HepG2 (cell line): ENCODE results near the gene EMILIN1. TPM values are rescaled to one million over a fixed set of nuclear protein-coding genes. Genes with fewer than 3 reads are reported as not detected.

Experiments
- ATAC-seq: fragments of 200-7000 bp; cut with Tn5 transposase; 3 replicates; pipeline ENCODE4 v1.9.1; 2020; ENCODE audit warnings: mild to moderate bottlenecking, moderate library complexity
- BruUV-seq: library from RNA; stranded (reverse); fragments of 400-500 nt; replicated peaks from 2 replicates; lab custom pipeline; 2021; lab: Mats Ljungman, UMichigan
- CTCF ChIA-PET: fragments of 300-600 bp; formaldehyde crosslinking; extraction: SDS; loops from one replicate; lab custom pipeline; 2021; ENCODE audit warnings: low total read pairs, inconsistent platforms, low intra/inter-chr PET ratio; lab: Yijun Ruan, JAX
- POLR2A ChIA-PET: fragments of 350-600 bp; sonication (Branson Sonifier 250); formaldehyde crosslinking; loops from one replicate; lab custom pipeline; 2020; ENCODE audit warnings: antibody characterized with exemption, inconsistent platforms; lab: Yijun Ruan, JAX
- DNase-seq: peaks from one replicate; pipeline ENCODE4 v3.0.0-alpha.2; 2015; ENCODE audit warnings: low spot score
- FAIRE-seq: peaks from 3 replicates; lab custom pipeline; 2011; peaks lifted over from hg19 to GRCh38; lab: Jason Lieb, UNC
- H2AFZ ChIP-seq: one replicate; pipeline ENCODE4 v1.6.1; 2011; ENCODE audit warnings: low read length, inconsistent platforms
- H3K27ac ChIP-seq: fragments of 300-600 bp; 3 replicates; pipeline ENCODE4 v1.8.0; 2011; ENCODE audit warnings: mixed run types, mild to moderate bottlenecking, mixed read lengths, low read length, inconsistent platforms; ENCODE audit not compliant: insufficient read depth; ENCODE audit errors: extremely low read length
- H3K27me3 ChIP-seq, 2 experiments: fragments of 200-600 bp in 1 of 2; 2 replicates in 1 of 2; 3 replicates in 1 of 2; pipeline versions ENCODE4 v1.6.0 to v1.8.0; 2011; ENCODE audit warnings: low read length in 2 of 2, mild to moderate bottlenecking in 2 of 2, moderate library complexity in 2 of 2, inconsistent platforms in 1 of 2; ENCODE audit not compliant: insufficient read depth in 2 of 2, control insufficient read depth in 1 of 2
- H3K36me3 ChIP-seq, 2 experiments: fragments of 200-600 bp in 1 of 2; replicated peaks in 1 of 2; 2 replicates in 1 of 2; 3 replicates in 1 of 2; pipeline versions ENCODE4 v1.5.1 to v1.8.0; 2011; ENCODE audit warnings: low read length in 2 of 2, inconsistent platforms in 1 of 2; ENCODE audit not compliant: insufficient read depth in 2 of 2, control insufficient read depth in 1 of 2
- H3K4me1 ChIP-seq: 2 replicates; pipeline ENCODE4 v1.5.1; 2012; ENCODE audit warnings: low read length, inconsistent platforms; ENCODE audit not compliant: insufficient read depth
- H3K4me2 ChIP-seq: 2 replicates; pipeline ENCODE4 v1.6.0; 2011; ENCODE audit warnings: low read depth, low read length, inconsistent platforms
- H3K4me3 ChIP-seq, 3 experiments: fragments of 200-600 bp in 1 of 3; sonication (generic), shearing (Covaris generic) in 1 of 3; replicated peaks in 1 of 3; 2 replicates each; pipeline ENCODE4 v1.5.1; 2011 to 2016; ENCODE audit warnings: low read length in 3 of 3, inconsistent platforms in 2 of 3, low read depth in 2 of 3, mild to moderate bottlenecking in 2 of 3, control low read depth in 1 of 3, mixed read lengths in 1 of 3; ENCODE audit not compliant: insufficient read depth in 1 of 3
- H3K79me2 ChIP-seq: one replicate; pipeline ENCODE4 v1.6.1; 2011; ENCODE audit warnings: low read length, inconsistent platforms; ENCODE audit not compliant: insufficient read depth
- H3K9ac ChIP-seq: 2 replicates; pipeline ENCODE4 v1.6.0; 2011; ENCODE audit warnings: mild to moderate bottlenecking, low read depth, low read length, inconsistent platforms; ENCODE audit not compliant: insufficient read depth
- H3K9me3 ChIP-seq: 2 replicates; pipeline ENCODE4 v1.5.1; 2012; ENCODE audit warnings: mild to moderate bottlenecking, low read length
- H4K20me1 ChIP-seq: 2 replicates; pipeline ENCODE4 v1.6.0; 2011; ENCODE audit warnings: inconsistent platforms, mild to moderate bottlenecking, low read length, moderate library complexity; ENCODE audit not compliant: insufficient read depth
- AHR ChIP-seq: IDR thresholded peaks from 2 replicates; pipeline ENCODE4 v1.6.1; 2018; ENCODE audit warnings: missing genetic modification reagents, missing compliant biosample characterization
- ELF4 ChIP-seq: sonication (generic); formaldehyde crosslinking; IDR thresholded peaks from 2 replicates; pipeline ENCODE4 v1.5.0; 2020; ENCODE audit warnings: missing genetic modification reagents, mild to moderate bottlenecking, moderate library complexity, borderline replicate concordance
- MYC ChIP-seq: sonication (generic); formaldehyde crosslinking; IDR thresholded peaks from 2 replicates; pipeline ENCODE4 v1.9.0; 2021; ENCODE audit warnings: missing genetic modification reagents, borderline replicate concordance
- NR0B2 ChIP-seq: sonication (generic); formaldehyde crosslinking; IDR thresholded peaks from 2 replicates; pipeline ENCODE4 v1.4.0; 2020; ENCODE audit warnings: mild to moderate bottlenecking, missing genetic modification reagents
- PCBP1 ChIP-seq: fragments of 200-400 bp; formaldehyde crosslinking; IDR thresholded peaks from 2 replicates; pipeline ENCODE4 v1.6.1; 2017; ENCODE audit warnings: mild to moderate bottlenecking, low read depth, low read length, borderline replicate concordance
- SNAPC5 ChIP-seq: sonication (generic); formaldehyde crosslinking; IDR thresholded peaks from 2 replicates; pipeline ENCODE4 v1.8.1; 2023; ENCODE audit warnings: mild to moderate bottlenecking, missing genetic modification reagents, borderline replicate concordance
- SOX6 ChIP-seq, 2 experiments: fragments of 450-650 bp in 1 of 2; sonication (generic) in 1 of 2; formaldehyde crosslinking in 1 of 2; IDR thresholded peaks; 2 replicates each; pipeline versions ENCODE4 v1.4.0 to v1.6.1; 2017 to 2020; ENCODE audit warnings: antibody characterized with exemption in 1 of 2, mild to moderate bottlenecking in 1 of 2, missing genetic modification reagents in 1 of 2
- ZFP82 ChIP-seq: sonication (generic); formaldehyde crosslinking; IDR thresholded peaks from 2 replicates; pipeline ENCODE4 v1.5.1; 2020; ENCODE audit warnings: mild to moderate bottlenecking, missing genetic modification reagents, borderline replicate concordance
- ZMAT3 ChIP-seq: sonication (generic); formaldehyde crosslinking; conservative IDR thresholded peaks from 2 replicates; pipeline ENCODE4 v1.7.0; 2021; ENCODE audit warnings: missing genetic modification reagents
- ZNF256 ChIP-seq: sonication (generic); formaldehyde crosslinking; conservative IDR thresholded peaks from 2 replicates; pipeline ENCODE4 v1.4.0; 2020; ENCODE audit warnings: missing genetic modification reagents
- ZNF296 ChIP-seq: sonication (generic); formaldehyde crosslinking; conservative IDR thresholded peaks from 2 replicates; pipeline ENCODE4 v1.5.0; 2020; ENCODE audit warnings: mild to moderate bottlenecking, missing genetic modification reagents
- WGBS: methylation state at CpG from one replicate; pipeline ENCODE4 v1.1.6; 2017; ENCODE audit warnings: low lambda C conversion rate; 5-methylcytosine and 5-hydroxymethylcytosine counted together
- in situ Hi-C: cut with HindIII; loops from 2 replicates; pipeline ENCODE4 v1.10.0; 2017; ENCODE audit warnings: low pct_unique_long_range_greater_than_20kb; ENCODE audit not compliant: extremely low pct_ligation_motif_present
- intact Hi-C: fragments of 100-400 bp; cut with micrococcal nuclease; formaldehyde crosslinking; loops from one replicate; pipeline ENCODE4 v1.10.0; 2022; ENCODE audit not compliant: unreplicated experiment
- polyA plus RNA-seq, 8 experiments: library from polyadenylated mRNA; depleted of rRNA in 3 of 8; stranded (reverse) in 7 of 8; unstranded in 1 of 8; fragments of >200 nt; fragmentation: Illumina TruSeq in 4 of 8; extraction: Trizol in 4 of 8; gene quantifications; 2 replicates each; pipeline versions ENCODE4 v1.2.1 to v1.2.3, GENCODE V29; 2011 to 2016; ENCODE audit warnings: low read depth in 4 of 8, missing spikeins in 1 of 8, mixed read lengths in 1 of 8; ENCODE audit not compliant: insufficient read depth in 1 of 8
- total RNA-seq, 5 experiments: library from RNA; depleted of rRNA; stranded (reverse); fragments of >200 nt; fragmentation: Illumina TruSeq; extraction: Trizol; gene quantifications; 2 replicates each; pipeline ENCODE4 v1.2.3, GENCODE V29; 2016; ENCODE audit warnings: low read depth in 1 of 5
- TF ChIP-seq, protein P1 (sequence below): sonication (generic); formaldehyde crosslinking; IDR thresholded peaks from 2 replicates; pipeline ENCODE4 v1.4.0; 2020; ENCODE audit warnings: missing genetic modification reagents

The EMILIN1 gene
- total and polyA plus RNA-seq, 2 of the 13 experiments (the other 11 are each of a cell fraction or from before 2014, with no cell fraction given) = 8.1 to 9.7 TPM

DNA sequence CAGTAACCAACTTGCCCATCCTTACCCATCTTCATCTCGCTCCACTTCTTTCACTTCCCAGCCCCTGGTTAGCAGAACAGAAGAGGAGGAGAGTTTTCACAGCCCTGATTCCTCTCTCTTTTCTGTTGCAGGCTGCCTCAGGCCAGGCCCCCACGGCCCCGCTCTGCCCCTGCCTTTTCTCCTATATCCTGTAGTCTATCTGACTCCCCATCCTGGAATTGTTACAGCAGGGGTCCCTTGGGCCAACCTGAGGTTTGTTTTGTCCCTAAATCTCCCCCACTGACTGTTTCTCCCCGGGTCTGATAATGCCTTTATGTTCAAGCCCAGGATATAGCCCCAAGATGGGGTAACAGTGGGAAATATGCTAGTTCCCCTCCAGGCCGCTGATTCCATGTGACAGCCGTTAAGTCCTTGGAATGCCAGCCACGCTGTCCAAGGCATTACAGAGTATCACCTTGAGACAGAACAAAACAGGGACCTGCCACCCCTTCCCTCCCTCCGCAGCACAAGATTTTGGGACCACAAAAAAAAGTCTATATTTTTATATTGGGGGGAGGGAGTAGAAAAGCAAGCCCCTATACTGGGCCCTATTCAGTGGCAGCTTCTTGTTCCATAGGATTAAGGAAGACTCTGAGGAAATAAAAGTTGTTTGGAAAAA lies 8.3 kb upstream of the EMILIN1 start:
- peaks cover 56% of the 10 kb centered on the region for H3K4me1 ChIP-seq
- H3K9ac ChIP-seq = peak overlapping the region; percentile 97
- peak overlapping the region; percentile 72 for H3K27ac ChIP-seq
- BruUV-seq = no TSS peak
- FAIRE-seq (no peak), ATAC-seq (no peak), DNase-seq (no peak)
- no peaks in the 10 kb centered on the region for H3K9me3 ChIP-seq
- intact Hi-C loops (no loop called here), in situ Hi-C loops (no loop called here)
- peak overlapping the region; percentile 92 to 99 (median 98) for H3K4me3 ChIP-seq
- 0 out of 2 replicates have a peak, but pooled peaks have one; percentile 25 for TF ChIP-seq ELF4 (CRISPR knock-in tag)
- TF ChIP-seq AHR (CRISPR knock-in tag) = no peak
- peaks cover 30% of the 10 kb centered on the region for H3K79me2 ChIP-seq
- WGBS = 89% methylated on average over 8 of the region's 8 CpGs
- no peaks in the 10 kb centered on the region for H4K20me1 ChIP-seq
- peak overlapping the region; percentile 96 for H3K4me2 ChIP-seq
- H3K36me3 ChIP-seq = peaks cover 15 to 27% of the 10 kb centered on the region in 2 experiments
- peaks cover 0 to 14% of the 10 kb centered on the region in 2 experiments; a peak in 2 of 5 replicates for H3K27me3 ChIP-seq
- POLR2A ChIA-PET = interaction anchor here (2.6 to 3.4 kb wide), 2 partner anchors 17 to 142 kb away, joined by 12 to 88 read pairs; partner anchors contain the start of genes AGBL5, ATRAID and SLC5A6
- no peak overlapping the region for H2AFZ ChIP-seq
- CTCF ChIA-PET = no interaction called here

GRCh38 chr2:27070653-27071276 lies 7.7 kb upstream of the EMILIN1 start:
- in situ Hi-C loops (no loop called here), intact Hi-C loops (loop anchor here (1.0 kb wide), 1 partner anchor 19 kb away; the partner anchor contains the start of gene AGBL5)
- H2AFZ ChIP-seq = no peak overlapping the region
- peak overlapping the region; percentile 96 for H3K4me2 ChIP-seq
- peaks cover 0 to 16% of the 10 kb centered on the region in 2 experiments; a peak in 2 of 5 replicates for H3K27me3 ChIP-seq
- H3K9me3 ChIP-seq = no peaks in the 10 kb centered on the region
- POLR2A ChIA-PET = interaction anchor here (1.0 to 4.3 kb wide), 13 partner anchors 9 to 557 kb away, joined by 3 to 106 read pairs (median 12); partner anchors contain the start of genes ABHD1, AGBL5, ATRAID and CCDC121
- peak overlapping the region; percentile 72 for H3K27ac ChIP-seq
- H3K79me2 ChIP-seq = peaks cover 30% of the 10 kb centered on the region
- FAIRE-seq = no peak
- H3K4me3 ChIP-seq = peak overlapping the region; percentile 92 to 99 (median 98)
- WGBS = 4% methylated on average over 5 of the region's 11 CpGs
- no peaks in the 10 kb centered on the region for H4K20me1 ChIP-seq
- CTCF ChIA-PET = no interaction called here
- DNase-seq = no peak
- H3K9ac ChIP-seq = peak overlapping the region; percentile 97
- H3K4me1 ChIP-seq = peaks cover 63% of the 10 kb centered on the region
- H3K36me3 ChIP-seq = peaks cover 15 to 27% of the 10 kb centered on the region in 2 experiments
- ATAC-seq = peak; percentile 2
- TSS peak; percentile 66 for BruUV-seq
- TF ChIP-seq ZFP82 (CRISPR knock-in tag) (0 out of 2 replicates have a peak, but pooled peaks have one; percentile 37), PCBP1 (no peak), SOX6 (IDR thresholded peaks at IDR 0.05) (no peak), SOX6 (CRISPR knock-in tag; IDR thresholded peaks at IDR 0.05) (peak; percentile 8; the same call in 1 of the 2 replicates), ZNF256 (CRISPR knock-in tag) (0 out of 2 replicates have a peak, but pooled peaks have one; percentile 65), MYC (CRISPR knock-in tag) (no peak), ZMAT3 (CRISPR knock-in tag) (no peak), SNAPC5 (CRISPR knock-in tag) (no peak), ZNF296 (0 out of 2 replicates have a peak, but pooled peaks have one; percentile 31), NR0B2 (CRISPR knock-in tag) (peak; percentile 18; the same call in 1 of the 2 replicates)
- TF ChIP-seq, protein P1, sequence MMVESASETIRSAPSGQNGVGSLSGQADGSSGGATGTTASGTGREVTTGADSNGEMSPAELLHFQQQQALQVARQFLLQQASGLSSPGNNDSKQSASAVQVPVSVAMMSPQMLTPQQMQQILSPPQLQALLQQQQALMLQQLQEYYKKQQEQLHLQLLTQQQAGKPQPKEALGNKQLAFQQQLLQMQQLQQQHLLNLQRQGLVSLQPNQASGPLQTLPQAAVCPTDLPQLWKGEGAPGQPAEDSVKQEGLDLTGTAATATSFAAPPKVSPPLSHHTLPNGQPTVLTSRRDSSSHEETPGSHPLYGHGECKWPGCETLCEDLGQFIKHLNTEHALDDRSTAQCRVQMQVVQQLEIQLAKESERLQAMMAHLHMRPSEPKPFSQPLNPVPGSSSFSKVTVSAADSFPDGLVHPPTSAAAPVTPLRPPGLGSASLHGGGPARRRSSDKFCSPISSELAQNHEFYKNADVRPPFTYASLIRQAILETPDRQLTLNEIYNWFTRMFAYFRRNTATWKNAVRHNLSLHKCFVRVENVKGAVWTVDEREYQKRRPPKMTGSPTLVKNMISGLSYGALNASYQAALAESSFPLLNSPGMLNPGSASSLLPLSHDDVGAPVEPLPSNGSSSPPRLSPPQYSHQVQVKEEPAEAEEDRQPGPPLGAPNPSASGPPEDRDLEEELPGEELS (CRISPR knock-in tag) = 0 out of 2 replicates have a peak, but pooled peaks have one; percentile 4
